T-helper 2 cell treated with Interferon-gamma antibody and Interleukin-4, amounts not matched to agents 5 μg/mL and 100 μg/mL, for 36 hours (primary cell): ENCODE results near the gene PLEKHF1.

Source experiments
- DNase-seq: peaks from one replicate; pipeline ENCODE4 v3.0.0; 2021; ENCODE audit warnings: low spot score
- H3K27ac Mint-ChIP-seq: one replicate; pipeline ENCODE4 v1.8.0; 2021; ENCODE audit warnings: mild to moderate bottlenecking, mixed read lengths
- H3K27me3 Mint-ChIP-seq: one replicate; pipeline ENCODE4 v1.8.0; 2021; ENCODE audit warnings: low read depth, mixed read lengths
- H3K36me3 Mint-ChIP-seq: one replicate; pipeline ENCODE4 v1.8.0; 2021; ENCODE audit warnings: low read depth, mixed read lengths
- H3K4me1 Mint-ChIP-seq: one replicate; pipeline ENCODE4 v1.8.0; 2021; ENCODE audit warnings: low read depth, mixed read lengths
- H3K4me3 Mint-ChIP-seq: one replicate; pipeline ENCODE4 v1.8.0; 2022; ENCODE audit warnings: mild to moderate bottlenecking, moderate library complexity, mixed read lengths
- H3K9me3 Mint-ChIP-seq: one replicate; pipeline ENCODE4 v1.8.0; 2021; ENCODE audit warnings: mixed read lengths

Gene PLEKHF1

DNA sequence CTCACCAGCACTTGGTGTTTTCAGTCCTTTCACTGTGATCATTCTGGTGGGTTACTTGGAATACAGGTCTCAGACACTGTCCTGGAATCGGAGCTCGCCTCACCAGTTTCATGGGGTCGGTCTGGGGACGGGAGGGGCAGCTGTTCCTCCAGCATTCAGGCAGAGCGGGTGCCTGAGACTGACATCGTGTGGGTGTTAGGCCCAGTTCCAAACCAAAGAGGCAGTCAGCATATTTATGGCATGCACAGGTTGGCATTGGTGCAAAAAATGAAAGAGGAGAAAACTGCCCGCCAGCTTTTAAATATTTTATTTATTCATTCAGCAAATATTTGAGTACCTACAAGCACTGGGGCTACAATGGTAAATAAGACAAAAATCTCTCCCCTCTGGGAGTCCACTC is 20.1 kb downstream of the PLEKHF1 start:
- H3K4me1 Mint-ChIP-seq, result peaks cover 47% of the 10 kb centered on the region
- H3K27me3 Mint-ChIP-seq, result no peaks in the 10 kb centered on the region
- H3K36me3 Mint-ChIP-seq, result peaks cover 9% of the 10 kb centered on the region
- no peak overlapping the region for H3K27ac Mint-ChIP-seq
- no peak overlapping the region for H3K4me3 Mint-ChIP-seq
- no peak for DNase-seq
- H3K9me3 Mint-ChIP-seq, result peaks cover 5% of the 10 kb centered on the region

DNA sequence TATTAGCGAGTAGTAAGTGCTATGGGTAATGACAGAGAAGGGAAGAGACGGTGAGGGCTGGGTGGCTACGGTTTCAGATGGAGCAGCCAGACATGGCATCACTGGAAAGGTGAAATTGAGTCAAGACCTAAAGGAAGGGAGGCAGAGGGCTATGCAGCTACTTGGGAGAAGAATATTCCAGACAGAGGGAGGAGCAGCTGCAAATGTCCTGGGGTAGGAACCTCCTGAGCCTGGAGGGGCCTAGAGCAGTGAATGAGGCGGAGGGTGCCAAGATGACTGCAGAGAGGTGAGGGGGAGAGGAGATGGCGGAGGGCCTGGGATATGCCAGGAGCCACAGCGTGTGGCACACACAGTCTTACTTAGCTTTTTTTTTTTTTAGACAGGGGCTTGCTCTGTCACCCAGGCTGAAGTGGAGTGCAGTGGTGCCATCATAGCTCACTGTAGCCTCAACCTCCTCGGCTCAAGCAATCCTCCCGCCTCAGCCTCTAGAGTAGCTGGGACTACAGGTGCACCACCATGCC is 21.1 kb downstream of the PLEKHF1 start:
- H3K4me1 Mint-ChIP-seq, result peaks cover 43% of the 10 kb centered on the region
- no peak overlapping the region for H3K4me3 Mint-ChIP-seq

DNA sequence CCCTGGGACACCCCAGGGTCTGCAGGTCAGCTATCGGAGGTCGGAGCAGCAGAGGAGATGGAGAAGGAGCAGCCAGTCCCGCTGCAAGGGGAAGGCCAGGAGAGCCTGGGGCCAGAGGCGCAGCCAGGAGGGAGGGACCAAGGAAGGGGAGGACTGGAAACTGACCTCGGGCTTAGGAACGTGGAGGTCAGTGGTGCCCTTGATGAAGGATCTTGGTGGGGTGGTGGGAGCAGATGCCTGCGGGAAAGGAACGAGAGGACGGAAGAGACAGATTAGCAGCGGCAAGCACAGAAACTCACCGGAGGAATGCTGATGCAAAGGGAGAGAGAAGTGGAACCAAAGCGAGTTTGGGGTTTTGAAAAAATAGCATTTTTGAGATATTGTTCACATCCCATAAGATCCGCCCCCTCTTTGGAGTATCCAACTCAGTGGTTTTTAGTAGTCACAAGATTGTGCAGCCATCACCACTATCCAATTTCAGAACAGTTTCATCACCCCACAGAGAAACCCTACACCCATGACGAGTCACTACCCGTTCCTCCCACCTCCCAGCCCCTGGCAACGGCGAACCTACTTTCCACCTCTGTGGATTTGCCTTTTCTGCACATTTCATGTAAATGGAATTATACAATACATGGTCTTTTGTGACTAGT is 22.1 kb downstream of the PLEKHF1 start:
- no peaks in the 10 kb centered on the region for H3K27me3 Mint-ChIP-seq
- peaks cover 11% of the 10 kb centered on the region for H3K36me3 Mint-ChIP-seq
- no peak overlapping the region for H3K27ac Mint-ChIP-seq

More for the DNA sequence above, 21.1 kb downstream of the PLEKHF1 start:
- Mint-ChIP-seq H3K36me3 (peaks cover 11% of the 10 kb centered on the region), H3K27ac (no peak overlapping the region), H3K27me3 (no peaks in the 10 kb centered on the region), H3K9me3 (peaks cover 5% of the 10 kb centered on the region)
- no peak for DNase-seq

DNA sequence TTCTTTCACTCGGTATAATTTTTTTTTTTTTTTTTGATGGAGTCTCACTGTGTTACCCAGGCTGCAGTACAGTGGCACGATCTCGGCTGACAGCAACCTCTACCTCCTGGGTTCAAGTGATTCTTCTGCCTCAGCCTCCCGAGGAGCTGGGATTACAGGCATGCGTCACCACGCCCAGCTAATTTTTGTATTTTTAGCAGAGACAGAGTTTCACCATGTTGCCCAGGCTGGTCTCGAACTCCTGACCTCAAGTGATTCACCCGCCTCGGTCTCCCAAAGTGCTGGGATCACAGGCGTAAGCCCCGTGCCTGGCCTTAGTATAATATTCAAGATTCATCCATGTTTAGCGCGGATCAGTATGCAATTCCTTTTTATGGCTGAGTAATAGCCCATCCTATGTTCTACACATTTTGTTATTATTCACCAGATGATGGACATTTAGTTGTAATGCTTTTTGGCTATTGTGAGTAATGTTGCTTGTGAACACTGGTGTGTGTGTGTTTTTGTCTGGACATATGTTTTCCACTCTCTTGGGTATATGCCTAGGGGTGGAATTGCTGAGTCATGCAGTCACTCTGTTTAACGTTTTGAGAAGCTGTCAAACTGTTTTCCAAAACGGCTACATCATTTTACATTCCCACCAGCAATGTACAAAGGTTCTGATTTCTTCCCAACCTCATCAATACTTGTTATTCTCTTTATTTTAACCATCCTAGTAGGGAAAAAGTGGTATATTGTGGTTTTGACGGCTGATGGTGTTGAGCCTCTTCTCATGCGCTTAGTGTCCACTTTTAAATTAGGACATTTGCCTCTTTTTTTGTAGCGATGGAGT is 22.9 kb downstream of the PLEKHF1 start:
- H3K4me1 Mint-ChIP-seq, result peaks cover 36% of the 10 kb centered on the region
- no peak for DNase-seq
- H3K4me3 Mint-ChIP-seq, result no peak overlapping the region
- H3K9me3 Mint-ChIP-seq, result peaks cover 5% of the 10 kb centered on the region
- no peaks in the 10 kb centered on the region for H3K27me3 Mint-ChIP-seq
- H3K36me3 Mint-ChIP-seq, result peaks cover 11% of the 10 kb centered on the region
- no peak overlapping the region for H3K27ac Mint-ChIP-seq

More for the DNA sequence above, 22.1 kb downstream of the PLEKHF1 start:
- Mint-ChIP-seq H3K9me3 (peaks cover 5% of the 10 kb centered on the region), H3K4me3 (no peak overlapping the region), H3K4me1 (peaks cover 41% of the 10 kb centered on the region)
- peak; percentile 69 for DNase-seq

DNA sequence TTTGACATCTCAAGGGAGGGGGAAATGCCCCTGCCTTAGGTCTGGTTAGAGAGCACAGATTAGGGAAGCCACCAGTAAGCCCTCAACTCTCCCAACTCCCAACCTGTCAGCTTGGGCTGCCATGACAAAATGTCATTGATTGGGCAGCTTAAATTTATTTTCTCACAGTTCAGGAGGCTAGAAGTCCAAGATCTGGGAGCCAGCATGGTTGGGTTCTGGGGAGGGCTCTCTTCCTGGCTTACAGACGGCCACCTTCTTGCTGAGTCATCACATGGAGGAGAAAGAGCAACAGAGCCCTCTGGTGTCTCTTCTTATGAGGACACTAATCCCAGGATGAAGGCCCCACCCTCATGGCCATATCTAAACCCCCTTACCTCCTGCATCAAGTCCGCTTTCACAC is 25.6 kb downstream of the PLEKHF1 start:
- Mint-ChIP-seq H3K4me3 (no peak overlapping the region), H3K27me3 (no peaks in the 10 kb centered on the region), H3K4me1 (peaks cover 28% of the 10 kb centered on the region), H3K27ac (peak overlapping the region; percentile 57), H3K9me3 (peaks cover 5% of the 10 kb centered on the region), H3K36me3 (peaks cover 11% of the 10 kb centered on the region)
- DNase-seq, result peak; percentile 57

DNA sequence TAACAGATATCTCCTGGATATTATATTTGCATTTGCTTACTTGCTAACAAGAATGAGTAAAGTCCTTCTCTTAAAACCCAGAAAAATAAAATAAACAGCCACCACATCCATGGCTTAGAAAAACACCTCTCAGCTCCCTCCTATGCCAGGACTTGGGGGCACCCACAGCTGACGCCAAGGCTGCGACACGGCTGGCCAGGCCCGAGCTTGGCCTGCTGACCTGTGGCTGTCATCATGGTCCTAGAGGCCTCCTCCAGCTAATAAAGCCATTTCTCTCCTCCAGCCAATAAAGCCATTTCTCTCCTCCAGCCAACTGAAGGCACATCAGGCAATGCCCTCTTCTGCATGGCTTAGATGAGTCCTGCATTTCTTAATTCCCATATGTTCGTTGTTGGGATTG is 28.9 kb downstream of the PLEKHF1 start:
- H3K4me3 Mint-ChIP-seq, result no peak overlapping the region
- peaks cover 12% of the 10 kb centered on the region for H3K36me3 Mint-ChIP-seq
- peaks cover 14% of the 10 kb centered on the region for H3K4me1 Mint-ChIP-seq
- H3K9me3 Mint-ChIP-seq, result peaks cover 5% of the 10 kb centered on the region
- H3K27ac Mint-ChIP-seq, result no peak overlapping the region
- DNase-seq, result no peak
- H3K27me3 Mint-ChIP-seq, result no peaks in the 10 kb centered on the region

DNA sequence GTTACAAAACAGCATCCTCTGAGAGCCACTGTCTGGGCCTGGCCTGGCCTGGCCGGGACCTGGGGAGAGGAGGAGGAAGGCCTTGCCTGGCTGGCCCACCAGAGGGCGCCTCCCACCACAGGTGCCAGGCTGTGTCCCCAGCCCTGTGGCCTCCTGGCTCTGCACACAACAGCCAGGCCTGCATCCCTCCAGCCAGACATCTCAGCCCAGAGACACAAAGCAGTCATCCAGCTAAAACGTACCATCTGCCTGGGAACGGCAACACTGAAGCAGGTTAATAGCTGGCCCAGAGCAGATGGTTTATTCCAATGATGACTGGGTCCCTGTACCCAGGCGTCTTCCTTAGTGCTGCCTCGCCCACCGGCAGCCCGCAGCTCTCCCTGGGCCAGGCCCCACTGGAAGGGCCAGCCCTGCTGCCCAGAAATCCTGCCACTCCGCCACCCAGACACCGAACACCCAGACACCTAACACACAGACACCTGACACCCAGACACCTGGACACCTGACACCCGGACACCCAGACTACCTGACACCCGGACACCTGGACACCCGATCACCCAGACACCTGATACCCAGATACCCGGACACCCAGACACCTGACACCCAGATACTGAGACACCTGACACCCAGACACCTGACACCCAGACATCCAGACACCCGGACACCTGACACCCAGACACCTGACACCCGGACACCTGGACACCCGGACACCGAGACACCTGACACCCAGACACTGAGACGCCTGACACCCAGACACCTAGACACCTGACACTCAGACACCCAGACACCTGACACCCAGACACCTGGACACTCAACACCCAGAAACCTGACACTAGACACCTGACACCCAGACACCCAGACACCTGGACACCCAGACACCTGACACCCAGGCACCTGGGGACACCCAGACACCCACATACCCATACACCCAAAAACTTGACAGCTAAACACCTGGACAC is 29.7 kb downstream of the PLEKHF1 start:
- peak; percentile 74 for DNase-seq
- Mint-ChIP-seq H3K4me1 (peaks cover 10% of the 10 kb centered on the region), H3K27me3 (no peaks in the 10 kb centered on the region), H3K36me3 (peaks cover 7% of the 10 kb centered on the region), H3K9me3 (no peaks in the 10 kb centered on the region), H3K4me3 (no peak overlapping the region), H3K27ac (peak overlapping the region; percentile 51)

DNA sequence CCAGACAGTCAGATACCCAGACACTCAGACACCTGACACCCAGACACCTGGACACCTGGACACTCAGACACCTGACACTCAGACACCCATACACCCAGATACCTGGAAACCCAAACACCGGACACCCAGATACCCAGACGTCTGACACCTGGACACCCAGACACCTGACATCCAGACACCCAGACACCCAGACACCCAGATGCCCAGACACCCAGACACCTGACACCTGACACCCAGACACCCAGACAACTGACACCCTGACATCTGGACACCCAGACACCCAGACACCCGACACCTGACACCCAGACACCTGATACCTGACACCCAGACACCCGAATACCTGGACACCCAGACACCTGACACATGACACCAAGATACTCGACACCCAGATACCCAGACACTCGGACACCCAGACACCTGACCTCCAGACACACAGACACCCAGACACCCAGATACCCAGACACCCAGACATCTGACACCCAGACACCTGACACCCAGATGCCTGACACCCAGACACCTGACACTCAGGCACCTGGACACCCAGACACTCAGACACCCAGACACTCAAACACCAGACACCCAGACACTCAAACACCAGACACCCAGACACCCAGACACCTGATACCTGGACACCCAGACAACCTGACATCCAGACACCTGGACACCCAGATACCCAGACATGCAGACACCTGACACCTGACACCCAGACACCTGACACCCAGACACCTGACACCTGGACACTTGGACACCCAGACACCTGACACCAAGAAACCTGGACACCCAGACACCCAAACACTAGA is 30.7 kb downstream of the PLEKHF1 start:
- Mint-ChIP-seq H3K27ac (peak overlapping the region; percentile 41), H3K4me3 (no peak overlapping the region), H3K9me3 (no peaks in the 10 kb centered on the region), H3K27me3 (no peaks in the 10 kb centered on the region), H3K36me3 (peaks cover 4% of the 10 kb centered on the region), H3K4me1 (peaks cover 7% of the 10 kb centered on the region)
- no peak for DNase-seq

DNA sequence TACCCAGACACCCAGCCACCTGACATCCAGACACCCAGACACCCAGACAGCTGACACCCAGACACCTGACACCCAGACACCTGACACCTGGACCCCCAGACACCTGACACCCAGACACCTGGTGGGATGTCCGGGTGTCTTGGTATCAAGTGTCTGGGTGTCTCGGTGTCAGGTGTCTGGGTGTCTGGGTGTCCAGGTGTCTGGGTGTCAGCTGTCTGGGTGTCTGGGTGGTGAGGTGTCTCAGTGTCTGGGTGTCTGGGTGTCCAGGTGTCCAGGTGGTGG is 31.2 kb downstream of the PLEKHF1 start:
- H3K27me3 Mint-ChIP-seq, result no peaks in the 10 kb centered on the region
- H3K4me3 Mint-ChIP-seq, result no peak overlapping the region
- no peaks in the 10 kb centered on the region for H3K9me3 Mint-ChIP-seq
- no peak for DNase-seq
- peaks cover 2% of the 10 kb centered on the region for H3K36me3 Mint-ChIP-seq
- H3K27ac Mint-ChIP-seq, result peak overlapping the region; percentile 41
- H3K4me1 Mint-ChIP-seq, result peaks cover 3% of the 10 kb centered on the region

DNA sequence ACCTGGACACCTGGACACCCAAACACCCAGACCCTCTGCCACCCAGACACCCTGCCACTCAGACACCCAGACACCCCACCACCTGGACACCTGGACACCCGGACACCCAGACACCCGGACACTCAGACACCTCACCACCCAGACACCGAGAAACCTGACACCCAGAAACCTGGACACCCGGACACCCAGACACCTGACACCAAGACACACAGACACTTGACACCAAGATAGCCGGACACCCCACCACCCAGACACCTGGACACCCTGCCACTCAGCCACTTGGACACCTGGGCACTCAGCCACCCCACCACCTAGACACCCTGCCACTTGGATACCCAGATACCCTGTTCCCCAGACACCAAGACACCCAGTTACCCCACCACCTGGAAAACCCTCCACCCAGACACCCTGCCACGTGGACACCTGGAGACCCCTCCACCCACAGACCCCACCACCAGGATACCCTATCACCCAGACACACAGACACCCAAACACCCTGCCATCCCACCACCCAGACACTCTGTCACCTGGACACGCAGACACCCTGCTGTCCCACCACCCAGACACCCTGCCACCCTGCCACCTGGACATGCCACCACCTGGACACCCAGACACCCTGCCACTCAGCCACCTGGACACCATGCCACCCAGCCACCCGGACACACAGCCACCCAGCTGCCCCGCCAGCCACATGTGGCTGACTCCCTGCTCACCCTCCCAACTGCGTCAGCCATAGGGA is 32.4 kb downstream of the PLEKHF1 start:
- H3K27me3 Mint-ChIP-seq, result no peaks in the 10 kb centered on the region
- peaks cover 3% of the 10 kb centered on the region for H3K4me1 Mint-ChIP-seq
- peaks cover 4% of the 10 kb centered on the region for H3K36me3 Mint-ChIP-seq
- no peaks in the 10 kb centered on the region for H3K9me3 Mint-ChIP-seq
- no peak overlapping the region for H3K4me3 Mint-ChIP-seq
- no peak for DNase-seq
- H3K27ac Mint-ChIP-seq, result peak overlapping the region; percentile 70

DNA sequence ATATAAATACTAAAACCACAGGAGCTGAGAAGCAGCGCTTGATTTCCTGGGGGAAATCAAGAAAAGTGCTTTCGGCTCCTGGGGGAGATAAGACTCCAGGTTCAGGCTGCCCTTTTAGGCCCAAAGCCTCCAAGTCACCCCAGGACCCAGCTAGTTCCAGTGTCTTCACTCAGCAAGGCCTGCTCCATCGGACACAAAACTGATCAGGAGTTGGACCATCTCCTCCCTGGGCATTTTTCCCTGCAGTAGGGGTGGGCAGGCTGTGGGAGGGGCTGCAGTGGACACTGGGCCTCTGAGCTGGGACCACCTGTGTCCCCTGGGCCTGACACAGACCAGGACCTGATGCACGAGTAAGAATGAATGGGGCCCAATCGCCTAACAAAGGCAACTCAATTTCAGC is 34.6 kb downstream of the PLEKHF1 start:
- Mint-ChIP-seq H3K27me3 (no peaks in the 10 kb centered on the region), H3K9me3 (no peaks in the 10 kb centered on the region), H3K27ac (no peak overlapping the region), H3K4me1 (peaks cover 6% of the 10 kb centered on the region), H3K4me3 (no peak overlapping the region), H3K36me3 (peaks cover 14% of the 10 kb centered on the region)
- DNase-seq, result no peak

DNA sequence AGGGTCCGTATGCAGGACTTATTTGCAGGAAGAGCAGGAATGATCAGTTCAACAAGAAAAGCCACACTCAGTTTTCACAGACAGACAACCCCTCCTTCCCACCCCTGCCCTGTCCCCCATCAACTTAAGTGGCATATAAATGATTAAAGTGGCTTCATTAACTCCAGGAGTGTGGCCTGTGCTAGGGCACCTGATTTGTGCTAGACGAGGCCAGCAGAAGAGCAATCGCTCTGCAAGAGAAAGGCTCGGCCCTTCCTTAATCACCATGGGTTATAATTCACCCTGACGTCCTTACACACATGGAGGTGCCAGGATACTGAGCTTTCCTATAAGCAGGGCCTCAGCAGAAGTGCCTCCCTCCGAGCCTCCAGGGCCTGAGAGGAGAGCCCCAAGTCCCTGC is 35.2 kb downstream of the PLEKHF1 start:
- Mint-ChIP-seq H3K36me3 (peaks cover 17% of the 10 kb centered on the region), H3K27ac (no peak overlapping the region), H3K4me3 (no peak overlapping the region), H3K27me3 (no peaks in the 10 kb centered on the region), H3K4me1 (peaks cover 10% of the 10 kb centered on the region), H3K9me3 (no peaks in the 10 kb centered on the region)
- DNase-seq, result no peak
